Mucosa of rectum (tissue), 2 donors: ENCODE measurements around the gene LATS1.
A peak's percentile ranks its signal among the peaks of the same experiment; 100 is the strongest.
"Not testable (repeated sequence)": the region's sequence is repeated elsewhere in the genome, so short reads cannot be mapped to it uniquely, and the experiment has no call there.

Source experiments
- H3K27ac ChIP-seq, 2 donors: one replicate each; pipeline ENCODE4 v1.7.0; 2013; ENCODE audit warnings: inconsistent platforms in 2 of 2, low read depth in 2 of 2, low read length in 2 of 2
- H3K27me3 ChIP-seq, 2 donors: one replicate each; pipeline ENCODE4 v1.7.0; 2013; ENCODE audit warnings: low read length in 2 of 2; ENCODE audit not compliant: control insufficient read depth in 2 of 2, insufficient read depth in 2 of 2
- H3K36me3 ChIP-seq, 2 donors: one replicate each; pipeline ENCODE4 v1.7.0; 2013; ENCODE audit warnings: low read length in 2 of 2; ENCODE audit not compliant: control insufficient read depth in 2 of 2, insufficient read depth in 2 of 2
- H3K4me1 ChIP-seq, 2 donors: one replicate each; pipeline ENCODE4 v1.7.0; 2013; ENCODE audit warnings: low read length in 2 of 2, mild to moderate bottlenecking in 1 of 2; ENCODE audit not compliant: control insufficient read depth in 2 of 2, insufficient read depth in 2 of 2
- H3K4me3 ChIP-seq, 2 donors: one replicate each; pipeline ENCODE4 v1.7.0; 2013; ENCODE audit warnings: low read length in 2 of 2
- H3K9ac ChIP-seq, 2 donors: one replicate each; pipeline ENCODE4 v1.7.0; 2013; ENCODE audit warnings: low read length in 2 of 2, low read depth in 1 of 2, mild to moderate bottlenecking in 1 of 2
- H3K9me3 ChIP-seq, 2 donors: one replicate each; pipeline ENCODE4 v1.7.0; 2013; ENCODE audit warnings: low read length in 2 of 2; ENCODE audit not compliant: control insufficient read depth in 2 of 2
- donor health status: healthy.
- donor health status: Normal muscosa, but diverticular disease.

LATS1 gene

DNA sequence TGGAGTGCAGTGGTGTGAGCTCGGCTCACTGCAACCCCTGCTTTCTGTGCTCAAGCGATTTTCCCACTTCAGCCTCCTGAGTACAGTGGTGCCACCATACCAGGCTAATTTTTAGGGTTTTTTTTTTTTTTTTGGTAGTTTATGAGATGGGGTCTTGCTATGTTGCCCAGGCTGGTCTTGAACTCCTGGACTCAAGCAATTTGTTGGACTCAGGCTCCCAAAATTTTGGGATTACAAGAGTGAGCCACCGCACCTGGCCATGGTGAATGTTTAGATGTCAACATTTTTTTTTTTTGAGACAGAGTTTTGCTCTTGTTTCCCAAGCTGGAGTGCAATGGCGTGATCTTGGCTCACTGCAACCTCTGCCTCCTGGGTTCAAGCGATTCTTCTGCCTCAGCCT is 34.0 kb upstream of the LATS1 start:
- not testable (repeated sequence) for H3K36me3 ChIP-seq, H3K27me3 ChIP-seq, H3K27ac ChIP-seq, H3K4me3 ChIP-seq, H3K9ac ChIP-seq, H3K9me3 ChIP-seq
- H3K4me1 ChIP-seq, result peaks cover 10 to 18% of the 10 kb centered on the region in 2 donors

DNA sequence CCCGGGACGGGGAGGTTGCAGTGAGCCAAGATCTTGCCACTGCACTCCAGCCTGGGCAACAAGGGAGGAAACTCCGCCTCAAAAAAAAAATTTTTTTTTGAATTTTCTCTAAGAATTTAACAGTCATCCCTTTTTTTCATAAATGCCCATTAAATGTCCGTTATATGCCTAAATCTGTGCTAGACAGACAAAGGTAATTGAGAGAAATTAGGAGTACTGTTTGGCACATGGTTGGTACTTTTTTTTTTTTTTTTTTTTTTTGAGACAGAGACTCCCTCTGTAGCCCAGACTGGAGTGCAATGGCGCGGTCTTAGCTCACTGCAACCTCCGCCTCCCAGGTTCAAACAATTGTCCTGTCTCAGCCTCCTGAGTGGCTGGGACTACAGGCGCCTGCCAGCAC is 33.3 kb upstream of the LATS1 start:
- no peak overlapping the region for H3K4me3 ChIP-seq
- no peaks in the 10 kb centered on the region for H3K27me3 ChIP-seq
- H3K9ac ChIP-seq, result no peak overlapping the region
- H3K9me3 ChIP-seq, result no peaks in the 10 kb centered on the region
- no peaks in the 10 kb centered on the region for H3K36me3 ChIP-seq
- H3K4me1 ChIP-seq, result peaks cover 16 to 22% of the 10 kb centered on the region in 2 donors
- H3K27ac ChIP-seq, result no peak overlapping the region

DNA sequence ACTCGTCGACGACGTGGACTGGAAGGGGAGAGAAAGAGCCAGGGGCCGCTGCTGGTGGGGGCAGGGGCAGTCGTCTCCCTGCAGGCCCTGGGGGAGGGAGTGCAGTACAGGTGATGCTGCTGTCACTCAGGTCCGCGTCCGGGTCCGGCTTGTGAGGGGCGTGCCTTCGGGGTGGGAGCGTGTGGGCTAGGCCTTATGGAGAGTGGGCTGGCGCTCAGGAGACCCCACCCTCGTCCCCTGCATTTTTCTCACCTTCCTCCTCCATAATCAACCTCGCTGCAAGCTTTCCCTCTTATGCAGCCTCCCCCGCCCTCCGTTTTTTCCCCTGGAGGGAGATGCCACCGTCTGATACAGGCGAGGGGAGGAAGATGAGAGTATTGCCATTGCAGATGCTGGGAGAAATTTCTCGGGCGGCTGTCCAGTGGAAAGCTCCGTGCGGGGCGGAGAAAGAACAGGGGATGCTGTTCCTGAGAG is 32.3 kb upstream of the LATS1 start:
- H3K4me3 ChIP-seq, result peak overlapping the region; percentile 95 to 97
- no peaks in the 10 kb centered on the region for H3K9me3 ChIP-seq
- H3K4me1 ChIP-seq, result peaks cover 18 to 21% of the 10 kb centered on the region in 2 donors
- no peaks in the 10 kb centered on the region for H3K27me3 ChIP-seq
- no peaks in the 10 kb centered on the region for H3K36me3 ChIP-seq
- peak overlapping the region; percentile 86 to 93 for H3K27ac ChIP-seq
- H3K9ac ChIP-seq, result peak overlapping the region; percentile 97 to 99

DNA sequence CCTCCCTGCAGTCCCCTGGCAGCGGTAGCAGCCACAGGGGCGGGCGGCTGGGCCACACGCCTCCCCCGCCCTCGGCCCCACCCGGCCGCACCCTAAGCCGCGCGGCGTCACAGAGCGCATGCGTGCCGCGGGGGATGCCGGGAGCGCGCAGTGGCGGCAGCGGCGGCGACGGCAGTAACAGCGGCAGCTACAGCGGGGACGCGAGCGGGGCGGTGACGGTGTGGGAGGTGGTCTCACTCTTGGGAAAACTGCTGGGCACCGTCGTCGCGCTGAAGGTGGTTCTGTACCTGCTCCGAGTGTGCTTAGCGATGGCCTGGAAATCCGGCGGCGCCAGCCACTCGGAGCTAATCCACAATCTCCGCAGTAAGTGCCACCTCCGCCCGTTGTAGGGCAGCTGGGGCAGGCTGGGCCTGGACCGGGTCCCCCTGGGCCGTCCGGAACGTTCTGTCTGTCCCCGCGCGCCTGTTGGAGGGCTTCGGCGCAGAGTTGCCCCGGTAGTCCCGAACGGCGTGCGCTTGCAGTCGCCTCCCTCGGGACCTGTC is 31.8 kb upstream of the LATS1 start, which contains the start of gene PCMT1:
TSS of gene PCMT1 (plus strand) at position 148 of the 542 bp plus-strand sequence. CDS start at position 309, 161 bp downstream.
- Histone ChIP-seq H3K36me3 (no peaks in the 10 kb centered on the region), H3K27ac (peak within 1 kb of the TSS; percentile 86 to 93), H3K4me3 (peak within 1 kb of the TSS; percentile 95 to 97), H3K9me3 (no peaks in the 10 kb centered on the region), H3K27me3 (no peaks in the 10 kb centered on the region), H3K9ac (peak within 1 kb of the TSS; percentile 97 to 99), H3K4me1 (peaks cover 18 to 19% of the 10 kb centered on the region in 2 donors)

DNA sequence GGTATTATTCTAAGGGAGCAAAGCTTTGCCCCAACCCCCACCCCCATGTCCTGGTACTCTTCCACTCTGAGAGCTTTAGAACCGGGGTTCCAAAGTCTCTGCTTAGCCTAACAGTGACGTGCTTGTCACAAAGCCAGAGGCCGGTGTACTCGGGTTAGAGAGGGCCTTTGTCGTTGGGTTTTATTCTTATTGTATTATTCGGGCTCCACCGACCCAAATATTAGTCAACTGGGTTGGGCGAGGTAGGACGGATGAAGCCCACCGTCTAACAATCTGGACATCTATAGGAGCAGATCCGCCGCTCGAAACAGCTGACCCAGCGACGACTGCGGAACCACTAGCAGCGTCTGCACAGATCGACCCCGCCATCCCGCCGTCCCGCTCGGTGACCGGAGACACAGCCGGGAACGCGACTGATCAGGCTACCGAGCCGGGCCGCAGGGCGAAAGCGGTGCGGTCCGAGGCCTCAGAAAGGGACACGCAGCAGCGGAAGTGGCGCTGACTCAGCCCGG is 31.2 kb upstream of the LATS1 start:
- H3K4me1 ChIP-seq, result peaks cover 18 to 19% of the 10 kb centered on the region in 2 donors
- peak overlapping the region; percentile 86 to 93 for H3K27ac ChIP-seq
- H3K9ac ChIP-seq, result peak overlapping the region; percentile 54 to 99

DNA sequence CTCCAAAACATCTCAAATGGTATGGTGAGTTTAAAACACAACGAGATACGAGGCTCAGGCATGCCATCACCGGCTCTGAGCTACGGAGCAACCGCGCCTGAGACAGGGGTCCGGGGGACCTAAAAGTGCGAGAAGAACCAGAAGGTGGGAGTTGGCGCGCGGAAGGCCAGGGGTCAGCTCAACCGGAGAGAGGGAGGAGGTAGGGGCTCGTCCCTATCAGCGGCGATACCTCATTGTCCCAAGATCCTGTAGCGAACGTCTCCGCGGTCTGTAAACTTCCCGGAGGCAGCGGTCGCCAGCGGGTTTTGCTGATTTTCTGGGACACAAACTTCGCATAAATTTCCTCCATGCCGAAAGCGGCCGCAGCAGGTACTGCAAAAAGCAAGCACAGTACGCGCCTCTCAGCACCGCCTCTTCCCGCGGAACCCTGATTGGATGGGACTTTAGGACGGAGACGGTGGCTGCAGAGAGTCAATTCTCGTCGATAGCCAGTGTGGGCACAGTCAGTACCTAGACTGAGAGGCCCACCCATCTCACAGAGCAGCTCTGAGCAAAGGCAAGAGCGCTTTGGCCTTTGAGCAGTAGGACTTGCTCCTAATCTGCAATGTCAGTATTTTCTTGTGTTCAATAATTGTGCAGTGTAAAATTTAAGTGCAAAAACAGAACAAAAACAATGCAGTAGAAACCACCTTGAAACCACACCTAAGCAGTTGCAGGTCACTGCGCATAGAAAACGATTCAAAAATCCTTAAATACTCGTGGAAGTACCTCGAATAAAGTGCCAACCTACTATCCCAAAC is 28.4 kb upstream of the LATS1 start, which contains the start of gene NUP43:
TSS of gene NUP43 (minus strand) at position 383 of the 800 bp plus-strand sequence. CDS start at position 349, 34 bp downstream.
- Histone ChIP-seq H3K4me1 (peaks cover 18 to 19% of the 10 kb centered on the region in 2 donors), H3K4me3 (peak within 1 kb of the TSS; percentile 92 to 99), H3K27ac (peak within 1 kb of the TSS; percentile 65 to 79), H3K27me3 (no peaks in the 10 kb centered on the region), H3K36me3 (peaks cover 6 to 12% of the 10 kb centered on the region in 2 donors), H3K9ac (peak within 1 kb of the TSS; percentile 93 to 94), H3K9me3 (no peaks in the 10 kb centered on the region)

More for the DNA sequence above, 31.2 kb upstream of the LATS1 start:
- H3K27me3 ChIP-seq, H3K9me3 ChIP-seq, H3K36me3 ChIP-seq: not testable (repeated sequence)
- H3K4me3 ChIP-seq, result peak overlapping the region; percentile 95 to 97

DNA sequence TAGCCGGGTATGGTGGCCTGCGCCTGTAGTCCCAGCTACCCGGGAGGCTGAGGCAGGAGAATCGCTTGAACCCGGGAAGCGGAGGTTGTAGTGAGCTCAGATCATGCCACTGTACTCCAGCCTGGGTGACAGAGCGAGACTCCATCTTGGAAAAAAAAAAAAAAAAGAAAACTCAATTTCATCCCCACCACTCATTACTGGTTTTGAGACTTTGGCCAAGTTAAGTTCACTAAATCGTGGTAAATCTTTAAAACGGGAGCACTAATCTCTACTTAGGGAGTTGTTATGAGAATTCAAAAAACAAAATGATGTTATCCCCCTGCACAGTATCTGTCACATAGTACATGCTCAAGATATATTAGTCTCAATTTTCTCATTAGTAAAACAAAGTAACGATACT is 27.4 kb upstream of the LATS1 start:
- H3K9me3 ChIP-seq, H3K27ac ChIP-seq, H3K27me3 ChIP-seq: not testable (repeated sequence)
- Histone ChIP-seq H3K36me3 (peaks cover 15 to 17% of the 10 kb centered on the region in 2 donors), H3K4me3 (peak overlapping the region in 1 of 2 donors; percentile 99), H3K4me1 (peaks cover 13% of the 10 kb centered on the region in 2 donors), H3K9ac (peak overlapping the region; percentile 93 to 94)

DNA sequence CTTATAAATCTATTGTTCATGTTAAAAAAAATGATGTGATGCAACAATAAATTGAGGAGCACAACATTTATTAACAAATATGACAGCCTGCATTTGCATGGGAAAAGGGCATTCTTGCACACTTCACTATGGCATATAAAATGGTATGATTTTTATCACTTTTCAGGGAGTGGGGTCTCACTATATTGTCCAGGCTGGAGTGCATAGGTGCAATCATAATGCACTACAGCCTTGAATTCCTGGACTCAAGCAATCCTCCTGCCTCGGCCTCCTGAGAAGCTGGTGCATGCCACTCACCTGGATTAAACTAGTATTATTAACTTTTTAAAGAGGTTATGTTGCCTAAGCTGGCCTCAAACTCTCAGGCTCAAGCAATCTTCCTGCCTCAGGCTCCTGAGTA is 17.0 kb upstream of the LATS1 start:
- Histone ChIP-seq H3K9me3 (no peaks in the 10 kb centered on the region), H3K27me3 (no peaks in the 10 kb centered on the region), H3K4me1 (no peaks in the 10 kb centered on the region), H3K36me3 (peaks cover 30 to 52% of the 10 kb centered on the region in 2 donors), H3K27ac (no peak overlapping the region), H3K4me3 (no peak overlapping the region), H3K9ac (no peak overlapping the region)

DNA sequence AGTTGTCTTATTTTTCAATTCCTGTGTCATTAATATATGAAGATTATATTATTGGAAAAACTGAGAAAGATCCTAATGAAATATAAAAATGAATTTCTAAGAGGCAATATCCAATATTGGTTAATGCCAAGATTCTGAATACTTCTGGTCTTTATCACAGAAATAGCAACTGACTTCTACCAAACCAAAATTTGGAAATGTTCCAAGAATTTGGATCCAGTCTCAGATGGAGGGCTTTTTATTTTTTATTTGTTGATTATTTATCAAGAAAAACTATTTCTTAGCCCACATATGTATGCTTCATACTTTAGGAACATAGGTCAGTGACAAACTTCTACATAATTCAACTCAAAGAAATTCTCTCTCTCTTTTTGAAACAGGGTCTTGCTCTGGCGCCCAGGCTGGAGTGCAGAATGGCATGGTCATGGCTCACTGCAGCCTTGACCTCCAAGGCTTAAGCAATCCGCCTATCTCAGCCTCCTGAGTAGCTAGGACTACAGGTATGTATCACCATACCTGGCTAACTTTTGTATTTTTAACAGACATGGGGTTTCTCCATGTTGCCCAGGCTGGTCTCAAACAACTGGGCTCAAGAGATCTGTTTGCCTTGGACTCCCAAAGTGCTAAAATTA is 15.3 kb upstream of the LATS1 start:
- Histone ChIP-seq H3K4me1 (no peaks in the 10 kb centered on the region), H3K9ac (no peak overlapping the region), H3K4me3 (no peak overlapping the region), H3K9me3 (no peaks in the 10 kb centered on the region), H3K27me3 (no peaks in the 10 kb centered on the region), H3K27ac (no peak overlapping the region), H3K36me3 (peaks cover 39 to 54% of the 10 kb centered on the region in 2 donors)

DNA sequence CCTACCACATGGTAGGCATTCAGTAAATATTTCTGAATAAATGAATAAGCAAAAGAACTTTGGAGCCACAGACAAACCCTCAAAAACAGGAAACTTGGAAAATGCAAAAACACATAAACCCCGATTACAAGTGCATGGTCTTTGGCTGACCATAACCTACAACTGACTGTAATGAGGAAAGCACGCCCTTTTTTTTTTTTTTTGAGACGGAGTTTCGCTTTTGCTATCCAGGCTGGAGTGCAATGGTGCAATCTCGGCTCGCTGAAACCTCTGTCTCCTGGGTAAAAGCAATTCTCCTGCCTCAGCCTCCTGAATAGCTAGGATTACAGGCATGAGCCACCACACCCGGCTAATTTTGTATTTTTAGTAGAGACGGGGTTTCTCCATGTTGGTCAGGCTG is 11.9 kb upstream of the LATS1 start:
- Histone ChIP-seq H3K4me3 (no peak overlapping the region), H3K36me3 (peaks cover 36 to 37% of the 10 kb centered on the region in 2 donors), H3K9ac (no peak overlapping the region), H3K9me3 (no peaks in the 10 kb centered on the region), H3K27me3 (no peaks in the 10 kb centered on the region), H3K27ac (no peak overlapping the region), H3K4me1 (no peaks in the 10 kb centered on the region)
